DMS153 treated with DMSO at 0.1 percent for 48 hours (cell line): Measurements from ENCODE around the gene NAPA.

Source experiments
- DNase-seq: peaks from one replicate; lab custom pipeline; 2025; ENCODE audit not compliant: unreplicated experiment; lab: John Stamatoyannopoulos, UW

The NAPA gene

DNA sequence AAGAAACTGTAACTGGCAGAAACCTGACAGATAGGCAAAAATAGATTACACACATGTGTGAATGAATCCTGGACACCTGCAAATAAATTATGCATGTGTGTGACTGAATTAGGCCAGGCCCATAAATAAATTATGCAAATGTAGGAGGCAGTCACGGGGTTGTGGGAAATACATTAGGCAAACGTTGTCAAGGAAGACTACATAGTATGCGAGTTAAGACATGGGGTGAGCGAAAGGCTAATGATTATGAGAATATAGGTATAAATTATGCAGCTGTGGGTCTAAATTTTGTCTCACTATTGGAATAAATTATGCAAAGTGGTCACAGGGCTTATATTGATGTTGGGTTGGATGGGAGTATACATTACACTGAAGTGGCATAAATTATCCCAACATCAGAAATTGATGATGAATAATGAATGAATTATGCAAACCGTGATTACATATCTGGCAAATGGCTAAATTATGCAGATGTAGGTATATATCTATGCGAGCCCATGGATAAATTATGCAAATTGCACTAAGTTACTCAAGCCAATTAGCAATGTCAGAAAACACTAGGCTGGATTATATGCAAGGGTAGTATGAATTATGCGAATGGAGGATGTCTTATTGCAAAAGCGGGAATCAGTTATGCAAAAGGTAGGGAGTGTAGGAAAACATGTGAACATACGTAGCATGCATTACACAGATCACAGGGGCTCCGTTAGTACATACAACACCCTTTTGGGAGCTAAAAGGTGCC, 50.0 kb downstream of the NAPA start:
- DNase-seq, result no peak

DNA sequence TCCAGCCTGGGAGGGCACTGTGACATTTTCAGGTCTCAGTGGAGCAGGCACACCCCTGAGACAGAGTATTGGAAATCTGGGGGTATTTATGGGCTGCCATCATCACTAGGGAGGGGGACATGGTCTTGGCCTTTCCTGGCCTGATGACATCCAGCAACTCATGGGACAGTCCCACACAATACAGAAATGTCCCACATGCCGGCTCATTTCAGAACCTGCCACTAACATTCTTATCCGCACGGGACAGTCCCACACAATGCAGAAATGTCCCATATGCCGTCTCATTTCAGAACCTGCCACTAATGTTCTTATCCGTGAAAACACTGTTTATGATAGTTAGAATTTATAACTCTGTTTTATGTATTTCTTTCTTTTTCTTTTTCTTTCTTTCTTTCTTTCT, 53.0 kb downstream of the NAPA start:
- no peak for DNase-seq

DNA sequence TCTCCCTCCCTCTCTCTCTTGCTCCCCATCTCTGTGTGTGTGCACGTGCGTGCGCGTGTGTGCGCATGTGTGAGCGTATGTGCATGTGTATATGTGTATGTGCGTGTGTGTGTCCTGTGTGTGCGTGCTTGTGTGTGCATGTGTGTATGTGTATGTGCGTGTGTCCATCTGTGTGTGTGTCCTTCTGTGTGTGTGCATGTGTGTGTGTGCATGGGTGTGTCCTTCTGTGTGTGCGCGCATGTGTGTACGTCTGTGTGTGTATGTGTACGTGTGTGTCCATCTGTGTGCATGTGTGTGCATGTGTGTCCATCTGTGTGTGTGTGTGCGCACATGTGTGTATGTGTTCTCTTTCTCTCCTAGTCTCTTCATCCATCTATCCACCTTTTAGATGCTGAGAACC, 55.4 kb downstream of the NAPA start:
- DNase-seq, result no peak

DNA sequence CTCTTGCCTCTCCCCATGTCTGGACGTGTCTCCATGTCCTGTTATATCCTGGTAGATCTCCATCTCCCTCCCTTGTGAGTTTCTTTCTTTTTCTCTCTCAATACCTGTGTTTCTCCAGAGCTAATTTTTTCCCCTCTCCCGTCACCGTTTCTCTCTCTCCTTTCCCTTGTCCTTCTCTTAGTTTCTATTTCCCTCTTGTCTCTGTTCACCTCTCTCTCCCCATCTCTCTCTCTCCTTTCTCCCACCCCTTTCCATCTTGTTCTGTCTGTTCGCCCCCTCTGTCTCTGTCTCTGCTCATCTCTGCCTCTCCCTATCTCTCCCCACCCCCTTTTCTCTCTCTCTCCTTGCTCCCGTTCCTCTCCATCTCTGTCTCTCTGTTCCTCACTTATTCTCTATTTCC, 56.2 kb downstream of the NAPA start:
- no peak for DNase-seq

DNA sequence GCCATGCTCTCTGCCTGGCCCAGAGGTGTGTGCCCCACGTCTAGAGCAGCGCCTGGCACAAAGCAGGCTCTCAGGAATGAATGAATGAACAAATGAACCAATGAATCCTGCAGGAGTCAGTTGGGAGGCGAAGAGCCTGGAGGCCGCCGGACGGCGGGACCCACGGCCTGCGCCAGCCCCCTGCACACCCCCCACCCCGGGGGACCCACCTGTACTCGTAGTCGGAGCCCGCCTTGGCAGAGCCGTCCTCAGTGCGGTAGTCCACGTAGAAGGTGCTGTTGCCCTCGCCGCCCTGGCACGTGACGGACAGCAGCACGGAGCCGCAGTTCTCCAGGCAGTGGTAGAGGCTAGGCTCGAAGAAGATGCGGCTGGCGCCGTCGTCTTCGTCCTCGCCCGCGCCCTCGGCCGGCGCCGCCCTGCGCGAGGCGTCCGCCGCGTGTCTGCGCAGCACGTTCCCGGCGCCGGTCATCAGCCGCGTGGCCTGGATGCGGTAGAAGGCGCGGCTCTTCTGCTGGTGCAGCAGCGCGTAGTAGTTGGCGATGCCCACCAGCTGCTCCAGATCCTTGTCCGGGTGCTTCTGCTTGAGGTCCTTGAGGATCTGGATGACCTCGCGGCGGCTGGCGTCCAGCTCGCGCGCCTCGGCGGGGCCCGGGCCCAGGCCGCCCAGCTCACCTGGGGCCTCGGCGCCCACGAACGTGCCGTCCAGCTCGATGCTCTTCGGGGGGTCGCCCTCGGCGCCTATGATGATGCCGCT, 58.0 kb downstream of the NAPA start:
- no peak for DNase-seq

DNA sequence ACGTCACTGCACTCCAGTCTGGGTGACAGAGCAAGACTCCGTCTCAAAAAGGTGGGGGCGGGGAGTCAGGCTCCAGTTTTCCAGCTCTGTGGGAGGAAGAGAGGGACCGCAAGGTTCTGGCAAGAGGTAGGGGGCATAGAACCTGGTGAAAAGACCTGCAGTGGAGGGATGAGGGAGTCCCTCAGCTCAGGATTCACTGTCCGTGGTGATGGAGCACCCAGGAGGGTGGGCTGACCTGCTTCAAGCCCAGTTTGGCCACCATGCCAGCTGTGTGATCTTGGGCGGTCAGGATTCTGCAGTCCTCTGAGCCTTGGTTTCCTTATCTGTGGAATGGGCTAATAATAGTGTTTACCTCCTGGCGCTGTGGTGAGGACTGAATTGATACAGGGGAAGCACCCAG, 64.4 kb downstream of the NAPA start:
- no peak for DNase-seq

DNA sequence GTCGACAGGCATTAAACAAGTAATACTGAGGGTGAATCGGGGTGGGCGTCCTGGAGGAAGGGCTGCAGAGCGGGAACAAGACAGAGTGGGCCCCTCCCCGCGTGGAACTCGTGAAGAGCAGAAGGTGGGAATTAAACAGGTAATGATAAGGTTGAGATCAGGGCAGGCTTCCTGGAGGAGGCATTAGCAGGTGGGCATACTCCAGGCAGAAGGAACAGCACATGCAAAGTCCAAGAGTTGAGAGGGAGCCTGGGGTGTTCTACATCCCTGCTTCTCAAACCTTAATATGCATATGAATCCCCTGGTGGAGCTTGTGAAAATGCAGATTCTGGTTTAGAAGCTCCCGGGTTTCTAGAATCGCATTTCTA, 66.5 kb downstream of the NAPA start:
- DNase-seq, result no peak

DNA sequence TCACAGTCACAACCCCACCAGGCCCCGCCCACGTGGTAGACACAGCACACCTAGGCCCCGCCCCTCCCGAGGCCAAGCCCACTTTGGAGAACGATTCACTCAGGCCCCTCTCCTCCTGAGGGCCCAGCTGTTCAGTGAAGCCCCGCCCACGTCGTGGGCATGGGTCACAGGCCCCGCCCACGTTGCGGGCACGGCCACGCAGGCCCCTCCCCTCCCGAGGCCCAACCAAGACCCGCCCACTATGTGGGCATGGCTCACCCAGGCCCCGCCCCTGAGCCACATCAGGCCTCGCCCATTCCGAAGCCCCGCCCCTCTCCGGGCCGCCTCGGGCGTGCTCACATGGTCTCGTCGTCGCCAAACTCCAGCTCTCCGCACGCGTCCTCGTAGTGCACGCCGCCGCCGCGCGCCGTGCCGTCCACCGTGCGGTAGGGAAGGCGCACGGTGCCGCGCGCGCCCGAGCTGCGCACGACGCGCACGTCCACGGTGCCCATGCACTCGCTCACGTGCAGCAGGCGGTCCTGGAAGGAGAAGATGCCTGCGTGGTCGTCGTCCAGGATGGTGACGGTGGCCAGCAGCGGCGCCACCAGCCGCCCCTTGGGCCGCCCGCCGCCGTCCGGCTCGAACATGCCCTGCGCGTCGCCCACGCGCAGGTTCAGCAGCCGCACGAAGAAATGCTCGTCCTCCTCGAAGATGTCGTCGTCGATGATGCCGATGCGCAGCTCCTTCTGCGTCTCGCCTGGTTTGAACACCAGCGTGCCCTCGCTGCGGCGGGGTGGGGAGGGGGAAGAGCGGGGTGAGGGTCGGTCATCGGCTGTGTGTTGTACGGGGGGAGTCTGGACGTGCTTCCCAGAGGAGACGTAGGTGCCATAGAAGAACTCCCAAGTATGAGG, 67.1 kb downstream of the NAPA start:
- peak; percentile 88 for DNase-seq

DNA sequence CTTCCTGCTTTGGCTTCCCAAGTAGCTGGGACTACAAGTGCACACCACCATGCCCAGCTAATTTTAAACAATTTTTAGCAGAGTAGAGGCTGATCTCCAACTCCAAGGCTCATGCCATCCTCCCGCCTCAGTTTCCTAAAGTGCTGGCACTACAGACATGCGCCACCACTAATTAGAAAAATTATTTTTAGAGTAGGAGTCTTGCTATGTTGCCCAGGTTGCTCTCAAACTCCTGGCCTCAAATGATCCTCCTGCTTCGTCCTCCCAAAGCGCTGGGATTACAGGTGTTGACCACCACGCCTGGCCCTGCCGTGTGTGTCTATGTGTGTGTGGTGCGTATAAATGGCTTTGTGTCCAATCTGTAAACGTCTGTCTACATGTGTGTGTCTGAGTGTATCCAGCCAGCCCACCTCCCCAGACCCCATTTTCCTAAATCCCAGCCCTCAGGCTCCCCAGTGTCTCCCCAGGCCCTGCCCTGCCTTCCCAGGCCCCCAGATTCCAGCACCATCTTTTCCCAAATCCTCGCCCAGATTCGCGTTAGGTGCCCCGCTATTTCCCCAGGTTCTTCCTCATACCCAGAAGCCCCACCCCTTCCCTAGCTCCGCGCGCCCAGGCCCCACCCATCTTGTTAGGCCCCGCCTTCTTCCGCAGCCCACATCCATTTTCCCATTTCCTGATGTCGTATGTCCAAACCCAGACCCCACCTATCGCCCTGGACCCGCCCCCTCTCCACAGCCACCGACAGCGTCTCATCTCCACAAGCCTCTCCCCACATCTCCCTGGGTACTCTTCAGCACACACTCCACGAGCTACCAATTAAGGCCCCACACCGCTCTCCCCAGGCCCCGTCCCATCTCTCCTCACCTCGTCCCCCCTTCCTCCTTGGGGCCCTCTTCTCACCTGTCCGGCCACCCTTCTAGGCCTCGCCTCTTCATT, 68.1 kb downstream of the NAPA start:
- DNase-seq, result peak; percentile 88

DNA sequence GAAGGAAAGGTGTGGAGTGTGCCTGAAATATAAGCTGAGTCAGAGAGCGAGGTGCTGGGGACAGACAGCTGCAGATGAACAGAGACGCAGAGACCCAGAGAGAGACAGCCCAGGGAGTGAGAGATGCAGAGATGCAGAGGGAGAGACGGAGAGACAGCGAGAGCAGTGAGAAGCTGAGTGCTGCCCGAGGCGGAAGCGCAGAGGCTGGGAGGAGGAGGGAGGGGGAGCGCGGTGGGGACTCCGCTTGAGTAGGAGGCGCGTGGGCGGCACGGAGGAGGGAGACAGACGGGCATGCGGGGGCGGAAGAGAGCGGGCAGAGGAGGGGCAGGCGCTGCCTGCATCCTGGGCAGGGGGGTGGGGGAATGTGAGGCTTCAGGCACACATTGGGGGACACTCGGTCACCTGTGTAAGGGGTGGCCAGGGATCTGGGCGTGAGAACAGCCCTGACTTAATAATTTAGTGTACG, 68.9 kb downstream of the NAPA start:
- peak; percentile 48 for DNase-seq

DNA sequence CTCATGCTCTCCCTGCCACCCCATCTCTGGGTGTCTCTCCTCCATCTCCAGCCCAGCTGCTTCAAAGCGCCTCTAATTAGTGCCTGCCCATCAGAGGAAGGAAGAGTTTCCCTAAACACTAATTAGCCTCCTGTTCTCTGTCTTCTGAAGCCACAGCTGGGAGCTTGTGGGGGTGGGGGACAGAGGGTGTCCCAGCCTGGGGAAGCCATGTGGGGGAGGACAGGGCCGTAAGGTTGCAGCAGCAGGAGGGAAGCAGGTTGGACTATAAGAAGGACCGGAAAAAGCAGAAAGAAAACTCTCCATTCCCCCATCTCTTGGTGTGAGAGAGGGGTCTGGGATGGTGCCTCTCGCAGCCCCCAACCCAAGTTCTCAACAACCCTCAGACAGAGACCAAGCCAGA, 69.3 kb downstream of the NAPA start:
- no peak for DNase-seq

DNA sequence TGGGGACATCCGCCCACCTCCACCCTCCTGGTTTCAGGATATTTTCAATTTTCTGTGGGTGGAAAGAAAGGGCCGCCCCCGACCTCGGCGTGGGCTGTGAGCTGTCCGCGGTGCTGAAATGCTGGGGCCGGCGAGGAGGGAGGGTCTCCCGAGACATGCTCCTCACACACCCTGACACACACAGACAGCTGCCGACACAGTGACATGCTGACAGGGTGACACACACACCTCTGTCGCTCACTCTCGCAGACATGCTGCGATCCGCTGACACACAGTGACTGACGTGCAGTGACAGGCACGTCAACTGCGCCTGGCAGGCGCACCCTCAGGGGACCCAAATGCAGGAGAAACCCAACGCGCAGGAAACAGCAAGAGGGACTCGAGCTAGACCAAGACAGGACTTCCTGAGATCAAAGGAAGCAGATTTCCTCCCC, 70.5 kb downstream of the NAPA start:
- no peak for DNase-seq

DNA sequence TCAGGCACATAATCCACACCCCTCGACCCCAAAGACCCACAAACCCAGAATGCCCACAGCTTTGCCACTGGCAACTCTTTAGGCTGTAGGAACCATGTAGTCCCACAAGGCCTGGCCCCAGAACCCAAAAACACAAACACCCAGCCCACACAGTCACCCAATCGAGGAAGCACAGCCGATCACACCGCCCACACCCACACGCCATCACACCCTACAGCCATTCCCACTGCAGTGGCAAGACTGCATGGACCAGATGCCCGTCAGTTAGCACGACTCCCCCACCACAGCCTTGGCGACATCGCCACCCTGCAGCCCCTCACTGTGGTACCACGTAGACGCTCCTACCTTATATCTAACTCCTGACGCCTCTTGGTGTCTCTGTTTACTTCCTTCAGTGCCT, 71.5 kb downstream of the NAPA start:
- no peak for DNase-seq

DNA sequence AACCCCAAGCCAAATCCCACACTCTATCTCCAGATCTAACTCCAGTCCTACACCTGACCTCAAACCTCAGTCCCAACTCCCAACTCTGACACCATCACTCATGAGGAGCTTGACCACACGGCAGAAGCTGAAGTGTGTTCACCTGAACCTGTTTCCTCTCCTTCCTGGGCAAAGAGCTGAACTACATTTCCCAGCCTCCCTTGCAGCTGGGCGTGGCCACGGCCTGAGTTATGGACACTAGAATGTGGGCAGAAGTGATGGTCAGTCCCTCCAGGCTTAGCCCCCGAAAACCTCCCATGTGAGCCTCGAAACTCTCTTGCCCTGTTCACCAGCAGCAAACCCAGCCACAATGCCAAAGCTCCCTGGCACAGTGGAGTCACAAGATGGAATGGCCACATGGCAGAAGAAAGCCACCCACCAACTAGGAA, 76.1 kb downstream of the NAPA start:
- DNase-seq, result no peak
